HG03439 (cell line): ENCODE results near the gene S100A13.
A peak's percentile ranks its signal among the peaks of the same experiment; 100 is the strongest.
"Not testable (repeated sequence)": the region's sequence is repeated elsewhere in the genome, so short reads cannot be mapped to it uniquely, and the experiment has no call there.

ENCODE experiments used
- ATAC-seq: cut with Tn5 transposase; IDR thresholded peaks from one replicate; pipeline ENCODE4 v1.9.1; 2021; ENCODE audit warnings: mild to moderate bottlenecking, moderate library complexity; ENCODE audit not compliant: unreplicated experiment

Gene S100A13

GRCh38 chr1:153575497-153575896 lies 51.8 kb downstream of the S100A13 start:
- ATAC-seq: not testable (repeated sequence)

DNA sequence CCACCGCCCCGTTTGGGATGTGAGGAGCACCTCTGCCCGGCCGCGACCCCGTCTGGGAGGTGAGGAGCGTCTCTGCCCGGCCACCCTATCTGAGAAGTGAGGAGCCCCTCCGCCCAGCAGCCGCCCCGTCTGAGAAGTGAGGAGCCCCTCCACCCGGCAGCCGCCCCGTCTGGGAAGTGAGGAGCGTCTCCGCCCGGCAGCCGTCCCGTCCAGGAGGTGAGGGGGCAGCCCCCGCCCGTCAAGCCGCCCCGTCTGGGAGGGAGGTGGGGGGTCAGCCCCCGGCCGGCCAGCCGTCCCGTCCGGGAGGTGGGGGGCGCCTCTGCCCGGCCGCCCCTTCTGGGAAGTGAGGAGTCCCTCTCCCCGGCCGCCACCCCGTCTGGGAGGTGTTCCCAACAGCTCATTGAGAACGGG lies 52.2 kb downstream of the S100A13 start:
- not testable (repeated sequence) for ATAC-seq

DNA sequence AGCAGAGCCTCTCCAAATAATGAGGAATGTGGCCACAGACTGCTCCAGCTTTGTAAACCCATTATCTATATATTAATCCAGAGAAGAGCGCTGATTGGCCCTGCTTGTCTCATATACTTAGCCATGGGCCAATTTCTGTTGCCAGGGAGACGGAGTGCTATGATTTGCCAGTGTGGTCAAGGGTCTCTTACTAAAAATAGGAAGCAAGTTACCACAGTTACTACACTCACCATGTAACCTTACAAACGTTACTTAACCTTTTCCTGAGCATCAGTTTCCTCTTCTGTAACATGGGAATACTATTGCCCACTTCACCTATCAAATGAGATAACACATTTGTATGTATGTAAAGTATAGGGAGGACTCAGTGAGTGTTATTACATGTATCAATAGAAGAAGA lies 54.0 kb downstream of the S100A13 start:
- no peak for ATAC-seq

DNA sequence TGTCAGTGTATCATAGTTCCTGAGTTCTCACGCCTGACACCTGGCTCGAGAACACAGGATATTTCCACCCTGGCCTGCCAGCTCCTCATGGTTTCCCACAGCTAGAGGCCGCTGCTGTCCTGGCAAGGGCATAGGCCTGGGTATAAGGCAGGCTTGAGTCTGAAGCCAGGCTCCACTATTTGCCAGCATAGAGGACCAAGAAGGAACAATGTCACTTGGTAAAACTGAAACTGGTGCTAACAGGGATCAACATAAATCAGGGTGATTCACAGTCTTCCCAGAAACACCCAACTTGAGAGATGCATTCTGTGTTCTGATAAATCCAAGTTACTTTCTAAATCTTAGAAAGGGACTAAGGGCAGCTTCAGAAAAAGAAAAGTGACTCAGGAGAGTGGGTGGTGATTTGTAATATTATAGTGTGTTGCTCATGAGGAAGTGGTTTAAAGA lies 54.7 kb downstream of the S100A13 start:
- ATAC-seq: peak; percentile 59

DNA sequence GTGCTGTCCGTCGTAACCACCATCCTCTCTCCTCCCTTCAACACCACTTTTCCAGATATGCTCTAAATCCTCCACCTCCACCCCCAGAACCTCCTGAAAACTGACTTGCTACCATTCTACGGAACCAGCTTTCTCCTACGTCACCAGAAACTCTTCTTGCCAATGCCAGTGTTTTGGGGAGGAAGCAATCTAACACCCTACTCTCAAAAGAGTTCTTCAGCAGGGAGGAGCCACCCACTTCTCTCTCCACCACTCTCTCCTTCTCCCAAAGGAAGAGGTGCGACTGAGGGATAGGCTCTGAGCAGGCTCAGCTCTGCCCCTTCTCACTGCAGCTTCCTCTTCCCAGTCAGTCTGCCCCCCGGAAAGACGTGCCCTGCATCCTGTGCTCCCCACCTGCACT lies 55.6 kb downstream of the S100A13 start:
- no peak for ATAC-seq

GRCh38 chr1:153570874-153571273 lies 56.4 kb downstream of the S100A13 start:
- no peak for ATAC-seq

- ATAC-seq: no peak
Measured at GRCh38 chr1:153569465-153569864, 57.8 kb downstream of the S100A13 start.
